Ishikawa (cell line): ENCODE results near the gene STPG1.

ENCODE experiments used
- CEBPB ChIP-seq: IDR thresholded peaks from 2 replicates; pipeline ENCODE4 v1.6.1; 2012
- CREB1 ChIP-seq: IDR thresholded peaks from 2 replicates; pipeline ENCODE4 v1.6.1; 2012; ENCODE audit warnings: low read depth
- EP300 ChIP-seq: IDR thresholded peaks from 2 replicates; pipeline ENCODE4 v1.6.1; 2012; ENCODE audit warnings: borderline replicate concordance
- FOXM1 ChIP-seq: IDR thresholded peaks from 2 replicates; pipeline ENCODE4 v1.6.1; 2012; ENCODE audit warnings: low read depth, borderline replicate concordance
- RAD21 ChIP-seq: IDR thresholded peaks from 2 replicates; pipeline ENCODE4 v1.6.1; 2012; ENCODE audit warnings: low read depth
- REST ChIP-seq: IDR thresholded peaks from 2 replicates; pipeline ENCODE4 v1.6.1; 2012; ENCODE audit warnings: low read depth, mild to moderate bottlenecking
- TAF1 ChIP-seq: IDR thresholded peaks from 2 replicates; pipeline ENCODE4 v1.6.1; 2012; ENCODE audit warnings: low read depth, mild to moderate bottlenecking
- TCF12 ChIP-seq: IDR thresholded peaks from 2 replicates; pipeline ENCODE4 v1.6.1; 2012; ENCODE audit warnings: low read depth
- TEAD4 ChIP-seq: IDR thresholded peaks from 2 replicates; pipeline ENCODE4 v1.6.1; 2012
- USF1 ChIP-seq: IDR thresholded peaks from 2 replicates; pipeline ENCODE4 v1.6.1; 2012
- YY1 ChIP-seq: IDR thresholded peaks from 2 replicates; pipeline ENCODE4 v1.6.1; 2012; ENCODE audit warnings: low read depth

GRCh38 chr1:24360681-24361080 lies 52.9 kb downstream of the STPG1 start:
- TF ChIP-seq TEAD4: no peak
- no peak for TF ChIP-seq TAF1
- no peak for TF ChIP-seq EP300
- TF ChIP-seq REST: no peak
- TF ChIP-seq CEBPB: no peak
- TF ChIP-seq USF1: no peak
- TF ChIP-seq YY1: no peak
- TF ChIP-seq RAD21: no peak
- TF ChIP-seq FOXM1: no peak
- TF ChIP-seq CREB1: no peak
- TF ChIP-seq TCF12: no peak
